ENCODE measurements around the gene ZYG11A.

ZYG11A gene

GRCh38 chr1:52880206-52880605 is 37.6 kb downstream of the ZYG11A start:
- no peak for DNase-seq

- no peak for DNase-seq
Measured at GRCh38 chr1:52887483-52887882, 44.9 kb downstream of the ZYG11A start.

GRCh38 chr1:52892424-52893215 is 50.1 kb downstream of the ZYG11A start:
- no peak for DNase-seq

- no peak for DNase-seq
Measured at GRCh38 chr1:52899445-52899894, 56.9 kb downstream of the ZYG11A start.

DNA sequence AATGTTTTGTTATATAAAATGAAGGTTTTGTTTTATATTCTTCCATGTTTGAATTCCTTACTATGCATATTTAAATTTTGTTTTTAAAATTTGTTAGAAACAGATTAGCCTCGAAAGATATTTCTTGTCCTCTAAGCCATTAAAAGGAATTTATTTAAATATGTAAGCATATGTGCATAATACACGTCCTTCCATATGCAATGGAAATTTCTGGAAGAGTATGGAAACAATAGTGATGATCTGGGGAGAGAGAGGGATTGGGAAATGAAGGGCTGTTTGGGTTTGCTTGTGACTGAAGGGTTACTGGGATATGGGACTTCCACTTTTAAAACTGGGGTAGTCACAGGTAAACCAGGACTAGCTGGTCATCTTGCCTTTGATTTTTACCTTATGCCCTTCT is 57.8 kb downstream of the ZYG11A start:
- DNase-seq: no peak

- DNase-seq: no peak
Measured at GRCh38 chr1:52901384-52901783, 58.8 kb downstream of the ZYG11A start.

DNA sequence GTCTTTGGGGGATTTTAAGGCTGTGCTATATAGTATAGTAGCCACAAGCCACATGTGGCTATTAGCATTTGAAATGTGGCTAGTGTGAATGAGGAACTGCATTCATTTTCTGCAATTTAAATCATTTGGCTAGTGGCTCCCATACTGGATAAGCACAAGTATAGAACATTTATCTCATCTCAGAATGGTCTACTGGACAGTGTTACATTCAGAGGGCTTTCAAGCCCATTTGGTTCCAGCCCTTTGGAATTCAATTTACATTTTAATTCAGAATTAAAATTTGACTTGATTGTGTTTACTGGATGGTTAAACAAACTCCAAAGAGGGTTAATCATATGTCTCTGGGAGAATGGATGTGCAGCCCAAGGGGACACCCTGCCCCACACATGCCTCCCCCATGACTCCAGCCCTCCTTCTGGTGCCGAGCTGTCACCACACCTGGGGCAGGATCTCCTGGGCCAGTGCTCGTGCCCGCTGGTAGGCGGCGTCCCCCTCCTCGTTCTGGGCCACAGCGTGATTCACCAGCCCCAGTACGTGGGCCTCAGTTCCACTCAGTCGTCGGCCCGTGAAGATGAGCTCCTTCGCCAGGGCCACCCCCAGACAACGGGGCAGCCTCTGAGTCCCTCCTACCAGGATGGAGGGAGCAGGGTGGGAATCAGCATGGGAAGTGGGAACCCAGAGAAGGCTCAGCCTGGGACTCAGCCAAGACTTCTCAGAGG is 61.8 kb downstream of the ZYG11A start:
- no peak for DNase-seq

GRCh38 chr1:52904927-52905698 is 62.6 kb downstream of the ZYG11A start:
- no peak for DNase-seq

- DNase-seq: no peak
Measured at GRCh38 chr1:52906135-52906603, 63.6 kb downstream of the ZYG11A start.

GRCh38 chr1:52907068-52907811 is 64.7 kb downstream of the ZYG11A start:
- no peak for DNase-seq

- DNase-seq: no peak
Measured at GRCh38 chr1:52907812-52908153, 65.2 kb downstream of the ZYG11A start.

GRCh38 chr1:52911541-52911940 is 69.0 kb downstream of the ZYG11A start:
- DNase-seq: no peak

DNA sequence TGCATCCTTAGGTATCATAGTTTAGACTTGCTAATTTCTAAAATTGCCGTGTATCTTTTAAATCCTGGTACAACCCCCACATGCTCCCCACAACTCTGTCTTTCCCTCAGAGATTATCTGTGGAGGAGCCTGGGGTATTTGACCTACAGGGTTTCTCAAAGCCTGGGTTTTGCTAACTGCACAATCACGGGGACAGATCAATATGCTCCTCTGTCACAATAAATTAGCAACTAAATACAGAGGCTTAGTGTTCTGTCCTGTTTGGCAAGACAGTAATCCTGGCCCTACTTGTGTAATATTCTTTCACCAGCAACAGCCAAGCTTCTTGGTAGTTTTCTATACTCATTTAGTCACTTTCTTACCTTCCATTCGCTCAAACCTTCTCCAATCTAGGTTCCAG is 70.5 kb downstream of the ZYG11A start:
- no peak for DNase-seq

- DNase-seq: no peak
Measured at GRCh38 chr1:52913537-52913936, 71.0 kb downstream of the ZYG11A start.

DNA sequence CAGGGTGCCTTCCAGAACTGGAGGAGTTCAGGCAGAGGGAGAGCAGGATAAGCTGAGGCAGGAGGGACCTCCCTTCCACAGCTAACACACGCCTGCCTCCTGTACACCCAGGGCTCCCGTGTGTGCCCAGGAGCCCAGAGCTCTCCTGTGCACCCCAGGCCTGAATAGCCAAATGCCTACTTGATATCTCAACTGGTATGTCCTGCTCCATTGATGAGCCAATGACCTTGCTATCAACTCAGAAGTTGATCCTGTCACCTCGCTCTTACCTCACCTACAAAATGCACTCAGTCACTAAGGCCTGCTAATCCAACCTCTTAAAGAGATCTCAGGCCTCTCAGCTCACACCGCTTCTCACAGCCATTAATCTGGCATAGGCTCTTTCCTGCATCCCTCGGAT is 71.9 kb downstream of the ZYG11A start:
- DNase-seq: no peak

DNA sequence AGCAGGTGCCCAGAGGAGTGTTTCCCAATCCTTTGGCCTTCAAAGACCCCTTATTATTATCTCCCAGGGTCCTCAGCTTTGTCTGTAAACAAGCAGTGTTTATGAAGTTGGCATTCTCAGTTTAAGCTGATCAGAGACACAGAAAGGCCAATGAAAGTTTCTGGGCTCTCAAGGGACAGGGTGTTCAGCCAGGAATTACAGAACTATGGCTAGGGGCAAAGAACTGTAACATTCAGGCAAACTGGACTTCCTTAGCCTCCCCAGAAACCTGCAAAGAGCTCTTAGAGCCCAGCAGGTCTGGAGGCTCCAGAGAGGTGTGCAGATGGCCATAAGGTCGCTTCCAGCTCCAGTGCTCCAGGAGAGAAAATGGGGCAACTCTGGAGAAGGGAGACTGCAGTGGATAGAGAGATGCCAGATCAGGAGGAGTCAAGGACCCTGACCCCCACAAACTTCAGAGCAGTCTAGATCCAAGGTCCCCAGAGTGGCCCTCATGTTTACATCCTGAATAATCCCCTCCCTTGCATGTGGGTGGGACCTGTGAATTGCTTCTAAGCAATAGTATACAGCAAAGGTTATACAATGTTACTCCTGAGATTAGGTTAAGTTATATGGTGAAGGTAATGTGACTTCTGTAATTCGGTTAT is 72.8 kb downstream of the ZYG11A start:
- DNase-seq: no peak

GRCh38 chr1:52915855-52916220 is 73.3 kb downstream of the ZYG11A start:
- no peak for DNase-seq

DNA sequence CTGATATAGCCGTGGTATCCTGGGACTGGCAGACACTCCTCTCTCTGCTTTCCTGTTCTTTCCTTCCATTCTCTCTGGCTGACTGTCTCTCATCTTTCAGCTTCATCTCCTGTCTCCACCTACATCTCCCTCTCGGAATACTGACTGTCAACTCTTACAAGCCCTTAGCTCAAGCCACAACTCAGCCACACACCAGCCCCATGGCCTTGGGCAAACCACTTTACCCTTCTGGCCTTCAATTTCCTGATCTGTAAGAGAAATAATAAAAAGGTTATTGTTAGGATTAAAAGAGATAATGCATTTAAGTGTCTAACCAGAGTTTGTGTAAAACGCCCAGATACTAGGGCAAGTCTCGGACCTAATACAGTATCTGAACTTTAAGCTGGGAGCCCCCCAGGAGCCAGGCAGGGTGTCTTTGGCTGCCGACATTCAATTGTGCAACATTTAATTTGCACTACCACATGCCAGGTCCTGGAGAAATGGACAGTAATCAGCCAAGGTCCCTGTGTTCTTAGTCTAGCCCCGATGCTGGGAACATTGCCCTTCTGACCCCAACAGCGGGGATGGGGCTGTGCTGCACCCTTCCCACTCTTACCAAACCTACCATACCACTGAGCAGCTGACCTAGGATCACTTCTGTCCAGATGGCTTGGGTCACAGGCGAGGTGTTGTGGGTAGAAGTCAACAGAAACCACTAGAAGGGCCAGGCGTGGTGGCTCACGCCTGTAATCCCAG is 73.8 kb downstream of the ZYG11A start:
- DNase-seq: no peak

DNA sequence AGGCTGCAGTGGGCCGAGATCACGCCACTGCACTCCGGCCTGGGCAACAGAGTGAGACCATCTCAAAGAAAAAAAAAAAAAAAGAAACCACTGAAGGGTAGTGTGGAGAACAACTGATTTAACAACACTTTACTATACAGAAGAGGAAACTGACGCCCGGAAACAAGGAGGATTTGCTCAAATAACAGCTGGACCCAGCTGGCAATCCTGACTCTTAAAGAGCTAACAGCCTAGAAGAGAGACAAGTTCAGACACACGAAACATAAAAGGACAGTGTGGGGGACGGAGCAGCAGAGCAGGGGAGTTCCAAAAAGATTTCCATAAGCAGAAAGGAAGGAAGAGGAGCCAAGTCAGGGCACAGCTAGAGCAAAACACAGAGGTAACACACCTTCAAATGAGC is 74.6 kb downstream of the ZYG11A start:
- no peak for DNase-seq

DNA sequence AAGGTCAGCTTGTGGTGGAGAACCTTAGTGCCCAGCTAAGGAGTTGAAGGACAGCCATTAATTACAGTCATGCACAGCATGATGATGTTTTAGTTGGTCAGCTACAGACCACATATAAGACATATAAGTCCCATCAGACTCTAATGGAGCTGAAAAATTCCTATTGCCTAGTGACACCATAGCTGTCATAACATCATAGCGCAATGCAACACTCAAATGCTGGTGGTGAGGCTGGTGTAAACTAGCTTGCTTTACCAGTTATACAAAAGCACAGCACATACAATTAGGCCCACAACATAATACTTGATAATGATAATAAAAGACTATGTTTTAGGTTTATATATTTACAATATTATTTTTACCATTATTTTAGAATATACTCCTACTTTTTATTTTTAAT is 75.0 kb downstream of the ZYG11A start:
- no peak for DNase-seq

DNA sequence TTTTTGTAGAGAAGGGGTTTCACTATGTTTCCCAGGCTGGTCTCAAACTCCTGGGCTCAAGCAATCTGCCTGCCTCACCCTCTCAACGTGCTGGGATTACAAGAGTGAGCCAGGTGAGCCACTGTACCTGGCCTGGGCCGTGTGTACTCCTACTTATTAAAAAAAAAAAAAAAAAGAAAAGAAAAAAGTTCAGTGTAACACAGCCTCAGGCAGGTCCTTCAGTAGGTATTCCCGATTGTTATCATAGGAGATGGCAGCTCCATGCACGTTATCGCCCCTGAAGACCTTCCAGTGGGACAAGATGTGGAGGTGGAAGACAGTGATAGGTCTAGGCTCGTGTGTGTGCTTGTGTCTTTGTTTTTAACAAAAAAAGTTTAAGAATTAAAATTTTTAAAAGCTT is 75.6 kb downstream of the ZYG11A start:
- no peak for DNase-seq
